Midbrain (tissue), 1 donor: ENCODE measurements around the gene VPS35.

ENCODE experiments used
- DNase-seq: peaks from one replicate; lab custom pipeline; 2025; lab: John Stamatoyannopoulos, UW

Gene VPS35

DNA sequence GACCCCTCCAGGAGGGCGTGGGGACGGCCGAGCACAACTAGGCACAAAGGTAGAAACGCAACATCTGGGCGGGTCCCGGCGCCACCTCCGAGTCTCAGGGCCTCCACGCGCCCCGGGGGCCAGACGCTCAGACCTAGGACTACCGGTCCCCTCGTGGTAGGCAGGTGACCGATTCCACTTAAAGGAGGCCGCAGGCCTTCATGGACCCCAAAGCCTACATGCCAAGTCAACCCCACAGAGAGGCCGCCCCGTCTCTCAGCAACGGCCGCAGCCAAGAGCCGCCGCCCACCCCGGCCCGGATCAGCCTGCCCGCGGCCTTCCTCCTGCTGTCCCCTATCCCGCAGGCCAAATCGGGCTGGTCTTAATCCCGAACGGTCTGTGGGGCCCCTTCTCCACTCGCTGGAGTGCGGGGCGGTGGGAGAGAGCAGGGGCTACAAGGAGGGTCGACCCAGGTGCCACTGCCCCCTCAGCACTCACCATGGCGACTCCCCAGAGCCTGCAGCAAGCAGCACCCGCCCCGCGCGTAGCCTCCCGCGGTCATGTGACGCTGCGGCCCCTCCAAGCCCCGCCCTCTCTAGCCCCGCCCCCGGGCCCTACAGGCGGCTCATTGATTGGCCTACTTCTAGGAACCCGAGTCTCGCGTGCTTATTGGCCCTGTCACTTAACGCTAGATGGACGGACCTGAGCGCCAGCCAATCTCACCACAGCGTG, at the start of gene VPS35:
TSS of gene VPS35 (minus strand) at position 525 of the 711 bp plus-strand sequence. CDS start at position 480, 45 bp downstream.
- DNase-seq: peak; percentile 99

GRCh38 chr16:46737621-46738214, 48.7 kb upstream of the VPS35 start:
- DNase-seq: no peak

DNA sequence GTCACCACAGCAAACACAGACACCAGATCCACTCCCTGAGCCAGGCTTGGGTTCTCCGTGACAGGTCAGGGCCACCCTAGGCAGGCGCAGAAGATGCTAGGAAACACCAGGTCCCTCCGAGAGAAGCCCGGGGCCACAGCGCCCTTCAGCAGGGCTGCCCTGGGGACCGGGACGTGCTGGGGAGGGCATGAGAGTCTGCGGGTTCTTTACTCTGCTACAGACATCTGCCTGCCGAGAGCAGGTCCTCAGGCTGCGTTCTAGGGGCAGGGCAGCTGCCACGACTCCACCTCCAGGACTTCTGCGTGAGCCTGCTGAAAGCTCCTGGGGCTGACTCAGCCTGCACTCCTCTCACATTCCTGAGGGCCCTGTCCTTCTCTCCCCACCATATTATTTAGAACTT, 47.7 kb upstream of the VPS35 start:
- DNase-seq: no peak

DNA sequence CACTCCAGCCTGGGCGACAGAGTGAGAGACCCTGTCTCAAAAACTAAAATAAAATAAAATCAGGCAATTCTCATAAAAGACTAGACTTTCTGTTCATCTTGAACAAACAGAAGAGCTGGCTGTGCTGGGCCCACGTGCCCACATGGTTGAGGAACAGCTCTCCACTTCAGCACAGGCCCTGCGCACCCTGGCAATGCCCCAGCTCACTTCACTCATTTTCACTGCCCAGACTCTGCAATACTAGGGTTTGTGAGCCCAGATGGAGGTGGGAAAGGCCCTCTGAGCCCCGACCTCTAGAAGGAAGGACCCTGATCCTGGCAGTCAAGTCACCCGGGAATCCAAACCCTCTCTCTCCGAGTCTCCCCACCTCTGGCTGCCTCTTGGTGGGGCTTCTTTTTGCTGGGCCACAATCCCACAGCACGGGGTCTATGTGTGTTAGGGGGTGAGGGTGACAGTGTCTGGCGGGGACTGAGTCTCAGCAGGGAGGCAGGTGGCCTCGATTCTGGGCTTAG, 44.4 kb upstream of the VPS35 start:
- no peak for DNase-seq

- DNase-seq: no peak
These were observed 43.6 kb upstream of the VPS35 start for GRCh38 chr16:46732561-46732960.

- DNase-seq: no peak
These were observed 42.9 kb upstream of the VPS35 start for GRCh38 chr16:46731691-46732555.

- DNase-seq: no peak
These were observed 42.1 kb upstream of the VPS35 start for GRCh38 chr16:46730801-46731690.

- no peak for DNase-seq
These were observed 41.1 kb upstream of the VPS35 start for GRCh38 chr16:46730126-46730525.

DNA sequence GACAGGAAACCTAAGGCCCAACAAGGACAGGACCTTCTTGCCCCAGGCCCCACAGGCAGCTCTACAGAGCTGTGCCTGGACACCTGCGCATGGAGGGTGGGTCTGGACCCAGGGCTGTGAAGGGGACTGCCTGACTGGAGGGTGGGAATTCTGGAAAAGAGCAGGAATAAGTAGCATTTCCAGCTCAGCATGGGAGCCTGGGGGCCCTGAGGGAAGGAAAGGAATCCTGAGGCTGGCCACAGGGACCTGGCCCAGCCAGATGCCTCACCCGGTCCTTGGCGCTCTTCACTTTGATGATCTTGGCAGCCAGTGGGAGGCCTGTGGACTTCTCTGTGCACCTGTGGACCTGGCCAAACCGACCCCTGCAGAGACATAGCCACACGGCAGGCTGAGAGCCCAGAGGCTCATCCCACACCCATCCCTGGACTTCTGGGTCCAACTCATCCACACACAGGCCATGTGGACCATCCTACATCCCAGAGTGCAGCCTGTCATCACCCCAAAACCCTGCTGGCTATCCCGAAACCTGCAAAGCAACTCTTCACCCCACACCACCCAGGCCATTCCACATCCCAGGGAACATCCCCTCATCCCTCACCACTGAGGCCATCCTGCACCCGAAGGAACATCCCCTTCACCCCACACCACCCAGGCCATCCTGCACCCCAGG, 40.5 kb upstream of the VPS35 start:
- DNase-seq: no peak

DNA sequence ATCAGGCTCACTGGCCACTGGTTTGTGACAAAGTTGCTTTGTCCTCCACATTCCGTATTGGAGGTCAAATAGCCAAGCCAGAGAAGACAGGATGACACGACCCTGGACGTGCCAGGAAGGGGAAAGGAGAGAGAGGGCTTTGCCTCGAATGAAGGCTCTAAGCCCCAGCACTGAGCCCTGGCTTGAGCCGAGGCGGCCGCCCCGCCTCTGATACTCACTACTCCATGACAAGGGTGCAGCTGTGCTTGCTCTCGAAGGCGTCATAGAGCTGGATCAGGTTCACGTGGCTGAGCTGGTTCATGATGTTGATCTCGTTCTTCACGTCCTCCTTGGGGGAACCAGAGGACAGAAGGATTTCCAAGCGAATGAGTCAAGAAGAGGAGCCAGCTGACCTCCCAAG, 39.8 kb upstream of the VPS35 start:
- DNase-seq: no peak

DNA sequence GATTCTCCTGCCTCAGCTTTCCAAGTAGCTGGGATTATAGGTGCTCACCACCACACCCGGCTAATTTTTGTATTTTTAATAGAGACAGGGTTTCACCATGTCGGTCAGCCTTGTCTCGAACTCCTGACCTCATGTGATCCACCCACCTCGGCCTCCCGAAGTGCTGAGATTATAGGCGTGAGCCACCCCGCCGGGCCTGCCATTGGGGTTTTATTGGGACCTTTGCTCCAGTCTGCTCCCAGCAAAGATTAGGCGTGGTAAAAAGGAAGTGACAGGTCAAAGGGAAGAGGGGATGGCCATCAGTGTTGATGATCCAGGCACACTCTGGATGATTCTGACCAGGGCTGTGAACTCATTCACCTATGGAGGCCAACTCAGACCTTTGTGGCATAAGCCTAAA, 38.7 kb upstream of the VPS35 start:
- DNase-seq: no peak

GRCh38 chr16:46727184-46727583, 38.2 kb upstream of the VPS35 start:
- DNase-seq: no peak

DNA sequence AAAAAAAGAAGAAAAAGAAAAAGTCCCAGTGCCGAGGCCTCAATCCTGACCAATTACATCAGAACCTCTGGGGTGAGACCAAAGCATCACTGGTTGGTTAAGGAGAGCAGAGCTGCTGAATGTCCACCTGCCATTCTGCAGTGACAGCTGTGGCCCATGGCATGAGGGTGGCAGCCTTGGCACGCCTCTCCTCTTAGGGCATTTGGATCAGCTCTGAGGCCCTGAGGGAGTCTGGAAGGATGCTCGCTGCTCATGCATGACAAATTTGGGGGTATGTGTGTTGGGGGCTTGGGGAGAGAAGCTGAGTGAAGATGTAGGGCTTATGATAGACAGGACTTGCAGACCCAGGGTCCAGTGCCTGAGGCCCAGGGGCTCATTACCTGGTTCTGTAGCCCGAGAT, 32.9 kb upstream of the VPS35 start:
- DNase-seq: no peak

- no peak for DNase-seq
These were observed 31.6 kb upstream of the VPS35 start for GRCh38 chr16:46720619-46721018.

- no peak for DNase-seq
These were observed 30.6 kb upstream of the VPS35 start for GRCh38 chr16:46719528-46719927.

DNA sequence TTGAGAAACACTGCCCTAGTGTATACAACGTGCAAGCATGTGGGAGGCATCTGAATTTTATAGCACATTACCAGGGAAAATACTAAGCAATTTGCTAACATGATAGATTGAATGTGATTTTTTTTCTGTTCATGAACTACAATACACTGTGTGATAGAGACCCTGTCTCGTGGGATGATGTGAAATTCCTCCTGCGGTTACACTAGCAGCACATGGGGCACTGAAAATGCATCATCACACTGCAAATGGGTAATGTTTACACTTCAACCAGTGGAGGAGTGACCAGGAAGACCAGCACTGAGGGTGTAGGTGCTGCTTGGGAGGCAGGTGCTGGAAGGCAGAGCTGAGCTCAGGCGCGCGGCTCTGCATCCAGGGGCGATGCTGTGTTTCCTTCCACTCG, 29.2 kb upstream of the VPS35 start:
- no peak for DNase-seq

GRCh38 chr16:46717692-46718091, 28.7 kb upstream of the VPS35 start:
- DNase-seq: no peak

GRCh38 chr16:46715769-46716305, 26.9 kb upstream of the VPS35 start:
- DNase-seq: no peak

- no peak for DNase-seq
These were observed 26.0 kb upstream of the VPS35 start for GRCh38 chr16:46714797-46715591.

DNA sequence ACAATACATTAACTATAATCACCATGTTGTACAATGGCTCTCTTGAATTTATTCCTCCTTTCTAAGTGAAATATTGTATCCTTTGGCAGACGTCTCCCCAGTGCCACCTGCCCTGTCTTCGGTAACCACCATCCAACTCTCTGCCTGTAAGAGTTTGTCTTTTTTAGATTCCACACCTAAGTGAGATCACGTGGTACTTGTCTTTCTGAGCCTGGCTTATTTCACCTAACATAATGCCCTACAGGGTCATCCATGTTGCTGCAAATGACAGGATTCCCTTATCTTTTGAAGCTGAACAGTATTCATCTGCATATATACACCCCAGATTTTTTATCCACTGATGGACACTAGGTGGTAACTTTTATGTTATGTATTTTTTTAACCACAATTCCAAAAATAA, 24.7 kb upstream of the VPS35 start:
- DNase-seq: no peak
